GM18873 (cell line): ENCODE measurements around the gene ZNF345.
A peak's percentile ranks its signal among the peaks of the same experiment; 100 is the strongest.

Source experiments
- ATAC-seq: cut with Tn5 transposase; IDR thresholded peaks from one replicate; pipeline ENCODE4 v1.9.1; 2021; ENCODE audit warnings: mild to moderate bottlenecking, moderate library complexity, moderate number of reproducible peaks; ENCODE audit not compliant: unreplicated experiment, low FRiP score

Gene ZNF345

DNA sequence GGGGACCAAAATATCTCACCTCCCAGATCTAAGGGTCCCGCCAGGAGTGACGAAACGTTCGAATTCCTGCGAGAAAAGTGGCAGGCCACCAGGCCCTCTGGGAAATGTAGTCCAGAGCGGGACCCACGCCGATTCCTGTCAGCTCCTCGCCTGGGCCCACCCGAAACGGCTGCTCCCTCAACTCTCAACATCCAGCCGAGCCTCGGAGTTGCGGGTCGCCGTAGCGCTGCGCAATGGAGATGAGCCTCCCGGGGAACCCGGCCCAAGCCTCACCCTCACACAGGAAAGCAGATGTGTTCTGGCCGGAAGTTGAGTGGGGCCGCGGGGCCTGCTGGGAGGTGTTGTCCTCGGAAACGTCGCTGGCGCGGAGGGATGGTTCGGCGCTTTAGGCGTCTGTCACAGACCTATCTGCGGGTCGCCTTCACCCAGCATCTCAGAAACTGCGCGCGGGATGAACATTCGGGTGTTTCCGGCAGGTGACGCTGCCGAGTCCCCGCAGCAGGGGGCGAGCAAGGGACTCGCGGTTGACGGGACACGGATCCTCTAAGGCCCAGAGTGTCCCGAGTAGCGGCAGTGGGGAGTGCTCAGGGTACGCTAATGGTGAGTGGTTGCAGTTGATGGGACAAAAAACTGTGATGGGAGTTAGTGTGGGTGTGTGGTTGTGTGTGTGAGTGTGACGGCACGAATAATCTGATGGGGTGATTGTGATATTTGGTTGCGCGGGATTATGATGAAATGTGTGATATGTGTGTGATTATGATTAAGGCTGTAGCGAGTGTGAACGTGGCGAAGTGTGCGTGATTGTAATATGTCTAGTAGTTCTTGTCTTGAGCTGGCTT, 65.5 kb downstream of the ZNF345 start, which contains the start of the genes ZNF568 and ZNF829:
Gene ZNF568 (plus strand): TSS at position 341 of the 839 bp plus-strand sequence. CDS start 6,439 bp downstream, outside the sequence.
Gene ZNF829 (minus strand): TSS at position 300 of the 839 bp plus-strand sequence. CDS start 1,124 bp downstream, outside the sequence.
- ATAC-seq: peak; percentile 77

DNA sequence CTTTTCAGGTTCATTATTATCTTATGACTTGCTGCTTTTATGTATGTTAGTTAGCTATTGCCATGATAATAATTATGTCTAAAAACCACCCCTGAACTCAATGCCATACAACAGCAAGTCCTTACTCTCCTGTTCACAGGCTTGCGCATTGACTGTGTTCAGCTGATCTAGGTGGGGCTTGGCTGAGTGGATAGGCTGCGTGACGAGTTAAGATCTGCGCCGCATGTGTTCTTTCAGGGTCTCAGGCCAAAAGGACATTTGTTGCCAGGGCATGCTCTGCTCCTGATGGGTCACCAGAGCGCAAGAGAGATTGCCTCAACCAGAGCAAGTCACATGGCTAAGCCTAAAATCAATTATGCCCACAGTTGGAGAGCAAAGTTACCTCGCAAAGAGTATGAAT, 66.3 kb downstream of the ZNF345 start:
- ATAC-seq: no peak

DNA sequence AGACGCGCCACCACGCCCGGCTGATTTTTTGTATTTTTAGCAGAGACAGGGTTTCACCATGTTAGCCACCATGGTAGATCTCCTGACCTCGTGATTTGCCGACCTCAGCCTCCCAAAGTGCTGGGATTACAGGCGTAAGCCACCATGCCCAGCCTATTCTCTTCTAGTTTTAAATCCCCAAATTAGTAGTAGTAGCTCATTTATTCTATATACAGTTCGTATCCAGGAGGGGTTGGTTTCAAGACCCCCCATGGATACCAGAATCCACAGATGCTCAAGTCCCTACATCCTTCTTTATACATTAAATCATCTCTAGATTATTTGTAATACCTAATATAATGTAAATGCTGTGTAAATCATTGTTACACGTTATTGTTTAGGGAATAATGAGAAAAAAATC, 67.4 kb downstream of the ZNF345 start:
- ATAC-seq: no peak
